KOPT-K1 (cell line): ENCODE data around the gene APPL2.

Experiments
- H3K27ac ChIP-seq: fragments of 200-600 bp; sonication (generic); 2 replicates; pipeline ENCODE4 v1.5.1; 2016; ENCODE audit warnings: antibody characterized with exemption, mild to moderate bottlenecking, low read depth, low read length; ENCODE audit not compliant: poor library complexity, severe bottlenecking
- H3K36me3 ChIP-seq: fragments of 200-600 bp; sonication (generic); 2 replicates; pipeline ENCODE4 v1.5.1; 2017; ENCODE audit warnings: antibody characterized with exemption, mild to moderate bottlenecking, low read length, moderate library complexity; ENCODE audit not compliant: insufficient read depth
- H3K9me3 ChIP-seq: fragments of 200-600 bp; sonication (generic); 2 replicates; pipeline ENCODE4 v1.5.1; 2017; ENCODE audit warnings: antibody characterized with exemption, low read length, mild to moderate bottlenecking; ENCODE audit not compliant: insufficient read depth, poor library complexity, severe bottlenecking

APPL2 gene

DNA sequence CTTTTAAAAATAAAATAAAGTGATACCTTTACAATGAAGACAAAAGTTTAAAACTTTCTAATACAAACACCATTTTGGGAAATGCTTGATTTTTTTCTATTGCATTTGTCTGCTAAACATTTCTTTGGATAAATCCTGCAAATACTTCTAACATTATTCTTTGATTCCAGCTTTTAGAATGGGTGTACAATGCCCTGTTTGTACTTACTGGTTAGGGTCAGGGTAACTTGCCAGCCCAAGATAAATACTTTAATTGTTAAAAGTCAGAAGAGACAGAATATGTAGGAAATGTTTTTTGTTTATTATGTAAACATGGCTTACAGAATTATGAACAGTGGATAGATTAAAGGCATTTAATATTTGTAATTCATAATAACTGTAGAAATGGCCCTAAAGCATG, 68.0 kb downstream of the APPL2 start:
- H3K36me3 ChIP-seq, result peaks cover 90% of the 10 kb centered on the region
- no peaks in the 10 kb centered on the region for H3K9me3 ChIP-seq
- H3K27ac ChIP-seq, result no peak overlapping the region

DNA sequence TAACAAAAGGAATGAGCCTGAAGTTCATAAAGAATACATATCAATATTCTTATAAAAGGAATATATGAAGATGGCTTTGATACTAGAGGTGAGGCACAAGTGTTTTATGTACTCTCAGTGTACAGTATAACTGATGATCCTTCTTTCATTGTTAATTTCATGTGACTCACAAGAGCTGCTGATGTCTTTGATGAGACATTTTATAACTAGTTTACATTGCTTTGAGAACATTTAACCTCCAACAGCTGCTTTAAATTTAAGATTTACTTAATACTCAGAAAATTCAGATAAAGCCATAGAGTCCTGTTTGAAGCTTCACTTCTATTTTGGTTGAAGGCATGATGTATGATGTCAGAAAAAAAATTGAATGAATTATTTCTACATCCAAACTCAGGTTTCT, 68.6 kb downstream of the APPL2 start:
- Histone ChIP-seq H3K27ac (no peak overlapping the region), H3K9me3 (no peaks in the 10 kb centered on the region), H3K36me3 (peaks cover 91% of the 10 kb centered on the region)

DNA sequence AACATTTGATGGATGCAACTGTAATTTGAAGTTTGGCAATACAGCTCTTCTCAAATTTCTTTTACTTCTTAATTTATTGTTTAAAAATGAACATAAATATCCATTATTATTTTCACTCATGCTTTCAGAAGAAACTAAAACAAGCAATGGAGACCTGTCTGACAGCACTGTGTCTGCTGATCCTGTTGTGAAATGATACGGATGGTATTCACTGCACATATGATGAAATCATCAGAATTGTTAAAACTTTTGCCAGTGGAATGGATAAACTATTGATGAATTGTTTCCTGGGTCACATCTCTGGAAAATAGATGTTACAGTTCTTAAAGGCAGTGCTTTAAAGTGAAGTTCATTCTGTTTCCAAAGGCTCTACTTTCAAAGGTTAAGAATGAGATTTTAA, 69.2 kb downstream of the APPL2 start:
- H3K36me3 ChIP-seq, result peaks cover 96% of the 10 kb centered on the region
- no peak overlapping the region for H3K27ac ChIP-seq
- H3K9me3 ChIP-seq, result no peaks in the 10 kb centered on the region

DNA sequence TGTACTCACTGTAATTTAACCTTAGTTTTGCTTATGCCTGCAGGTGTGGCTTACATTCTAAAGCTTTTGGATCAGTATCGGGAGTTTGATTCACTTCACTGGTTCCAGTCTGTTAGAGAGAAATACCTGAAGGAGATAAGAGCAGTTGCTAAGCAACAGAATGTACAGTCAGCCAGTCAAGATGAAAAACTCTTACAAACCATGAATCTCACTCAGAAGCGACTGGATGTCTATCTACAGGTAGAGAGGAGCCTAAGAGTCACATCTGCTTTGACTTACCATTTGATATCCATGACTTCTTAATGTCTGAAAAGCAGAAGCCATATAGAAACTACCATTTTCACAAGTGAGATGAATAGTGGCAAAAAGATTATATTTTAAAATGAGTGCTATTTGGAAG, 71.9 kb downstream of the APPL2 start:
- peaks cover 98% of the 10 kb centered on the region for H3K36me3 ChIP-seq
- H3K27ac ChIP-seq, result no peak overlapping the region

DNA sequence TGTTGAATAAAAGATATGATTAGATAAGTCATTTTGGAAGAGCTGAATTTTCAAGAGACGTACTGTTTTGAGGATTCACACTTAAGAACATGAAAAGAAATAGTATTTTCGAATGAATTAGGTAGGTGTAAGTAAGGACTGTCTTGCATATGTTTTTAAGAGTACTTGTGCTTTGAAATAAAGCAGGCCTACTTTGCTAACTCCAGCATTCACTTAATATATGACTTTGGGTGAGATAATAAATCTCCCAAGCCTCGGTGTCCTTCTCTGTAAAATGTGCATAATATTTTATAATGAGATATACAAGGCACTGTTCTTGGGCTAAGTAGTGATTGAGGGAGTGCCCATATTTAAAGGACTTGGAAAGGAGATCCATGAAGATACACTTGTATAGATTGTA, 73.8 kb downstream of the APPL2 start:
- Histone ChIP-seq H3K27ac (no peak overlapping the region), H3K9me3 (no peaks in the 10 kb centered on the region), H3K36me3 (peaks cover 99% of the 10 kb centered on the region)

More for the DNA sequence above, 71.9 kb downstream of the APPL2 start:
- no peaks in the 10 kb centered on the region for H3K9me3 ChIP-seq

DNA sequence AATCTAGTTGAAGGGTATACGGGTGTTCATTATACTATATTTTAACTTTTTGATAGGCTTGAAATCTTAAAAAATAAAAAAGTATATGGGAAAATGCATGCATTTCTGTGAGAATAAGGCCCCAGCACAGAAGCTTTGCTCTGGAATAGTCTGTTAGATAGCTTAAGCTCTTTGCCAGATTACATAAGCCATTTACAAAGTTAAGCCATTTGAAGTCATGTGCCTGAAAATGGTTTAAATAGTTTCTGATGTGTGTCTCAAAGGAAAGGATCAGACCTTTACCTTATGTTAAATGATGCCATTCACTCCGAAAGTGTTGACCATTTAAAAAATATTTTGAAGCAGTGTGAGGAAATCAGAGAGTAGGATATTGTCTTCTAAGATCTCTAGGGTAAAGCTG, 77.1 kb downstream of the APPL2 start:
- Histone ChIP-seq H3K27ac (no peak overlapping the region), H3K36me3 (peaks cover 90% of the 10 kb centered on the region), H3K9me3 (no peaks in the 10 kb centered on the region)

DNA sequence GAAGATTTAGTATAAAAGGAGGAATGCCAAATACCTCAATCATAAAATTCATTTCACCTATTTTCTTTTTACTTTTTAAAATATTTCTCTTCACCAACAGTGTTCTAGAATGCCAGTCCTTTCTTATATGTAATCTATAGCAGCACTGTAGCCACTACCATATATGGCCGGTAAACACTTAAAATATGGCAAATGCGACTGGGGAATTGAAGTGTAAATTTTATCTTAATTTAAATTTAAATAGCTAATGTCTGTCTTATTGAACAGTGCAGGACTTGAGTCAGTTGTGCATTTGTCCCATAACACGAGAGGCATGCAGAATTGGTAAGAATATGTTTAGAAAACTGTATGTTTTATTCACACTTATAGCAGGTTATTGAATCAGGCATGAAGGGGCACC, 78.4 kb downstream of the APPL2 start:
- Histone ChIP-seq H3K36me3 (peaks cover 90% of the 10 kb centered on the region), H3K9me3 (no peaks in the 10 kb centered on the region), H3K27ac (no peak overlapping the region)

DNA sequence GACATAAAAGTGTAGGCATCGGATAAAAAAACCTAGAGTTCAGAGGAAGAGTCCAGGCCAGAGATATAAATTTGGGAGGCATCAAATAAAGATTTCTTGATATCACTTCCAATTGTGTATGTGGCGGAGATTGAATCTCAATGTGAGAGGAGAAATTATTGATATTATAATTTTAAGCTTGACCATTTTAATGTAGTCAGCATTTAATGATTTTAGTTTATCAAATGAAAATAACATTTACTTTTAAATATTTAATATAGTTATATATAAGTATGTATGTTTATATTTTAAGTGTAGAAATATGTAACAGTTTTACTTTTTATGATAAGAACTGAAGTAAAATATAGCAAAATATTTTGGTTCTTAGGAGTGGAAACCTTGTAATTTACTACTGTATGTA, 79.7 kb downstream of the APPL2 start:
- Histone ChIP-seq H3K27ac (no peak overlapping the region), H3K36me3 (peaks cover 86% of the 10 kb centered on the region), H3K9me3 (no peaks in the 10 kb centered on the region)

DNA sequence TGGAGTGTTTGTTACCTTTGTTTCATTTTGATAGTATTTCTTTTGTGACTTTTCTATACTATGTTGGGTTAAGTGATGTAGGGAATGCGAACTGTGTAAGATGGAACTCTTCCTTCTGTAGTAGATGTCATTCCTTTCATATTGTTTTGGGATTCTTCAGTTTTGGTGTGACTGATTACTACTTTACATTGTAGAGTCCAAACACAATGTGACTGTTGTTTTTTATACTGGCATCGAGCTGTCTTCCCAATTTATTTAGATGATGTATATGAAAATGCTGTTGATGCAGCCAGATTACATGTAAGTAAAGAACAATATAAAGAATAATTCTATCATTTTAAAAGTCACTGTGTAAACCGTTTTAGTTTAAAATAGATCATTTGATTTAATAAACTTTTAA, 93.7 kb downstream of the APPL2 start:
- Histone ChIP-seq H3K36me3 (peaks cover 90% of the 10 kb centered on the region), H3K27ac (no peak overlapping the region), H3K9me3 (no peaks in the 10 kb centered on the region)

DNA sequence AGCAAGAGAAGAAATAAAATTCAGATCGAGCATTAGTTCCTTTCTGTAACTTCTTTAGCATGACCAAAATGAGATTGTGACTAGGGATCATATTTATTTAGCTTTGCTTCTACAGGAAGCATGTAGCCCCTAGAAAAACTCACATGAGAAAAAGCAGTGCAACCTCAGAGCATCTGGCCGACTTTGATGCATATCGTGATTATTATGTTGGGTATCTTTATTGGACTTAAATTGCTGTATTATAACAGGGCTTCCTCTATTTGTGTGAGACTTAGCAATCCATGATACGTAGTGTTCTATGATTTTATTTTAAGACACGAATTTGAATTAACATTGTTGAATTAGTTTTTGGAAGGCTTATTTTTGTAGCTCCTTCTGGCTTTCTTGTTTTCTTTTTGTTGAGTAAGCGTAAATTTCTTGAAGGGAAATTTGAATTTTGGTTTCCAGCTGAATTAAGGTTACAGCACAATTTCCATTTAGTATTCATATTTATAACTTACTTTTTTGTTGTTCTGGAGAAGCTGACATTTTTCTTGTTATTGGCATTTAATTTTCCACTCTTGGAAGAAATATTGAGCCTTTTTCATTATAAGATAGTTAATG, 94.6 kb downstream of the APPL2 start:
- no peak overlapping the region for H3K27ac ChIP-seq
- H3K9me3 ChIP-seq, result no peaks in the 10 kb centered on the region
- peaks cover 90% of the 10 kb centered on the region for H3K36me3 ChIP-seq

DNA sequence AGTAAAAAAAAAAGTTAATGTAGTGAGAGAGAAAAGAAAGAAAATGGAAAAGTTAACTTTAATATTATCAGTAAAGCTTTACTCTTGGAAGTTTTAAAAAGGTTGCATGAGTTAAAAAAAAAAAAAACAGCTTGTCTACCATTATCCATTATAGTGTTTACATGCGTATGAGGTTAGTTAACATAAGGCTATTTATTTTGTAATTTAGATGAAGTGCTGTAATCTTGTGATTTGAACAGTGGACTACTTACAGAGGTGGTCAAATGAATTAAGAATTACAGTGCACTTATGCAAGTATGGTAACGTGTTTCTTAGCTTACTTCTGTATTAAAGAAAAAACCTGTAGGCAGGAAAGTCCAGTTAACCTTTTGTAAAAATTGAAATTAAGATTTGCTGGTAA, 97.7 kb downstream of the APPL2 start:
- Histone ChIP-seq H3K27ac (no peak overlapping the region), H3K36me3 (peaks cover 93% of the 10 kb centered on the region), H3K9me3 (no peaks in the 10 kb centered on the region)
